LHCN-M2 (cell line): ENCODE measurements around the gene OR4C45. TPM values are rescaled to one million over a fixed set of nuclear protein-coding genes. Genes with fewer than 3 reads are reported as not detected.
"Not testable (repeated sequence)": the region's sequence is repeated elsewhere in the genome, so short reads cannot be mapped to it uniquely, and the experiment has no call there.

Experiments
- DNase-seq: peaks from one replicate; pipeline ENCODE4 v3.0.0-alpha.2; 2012; ENCODE audit warnings: low read depth
- polyA plus RNA-seq: library from polyadenylated mRNA; unstranded; fragments of >200 nt; gene quantifications from one replicate; pipeline ENCODE4 v1.2.1, GENCODE V29; 2012; ENCODE audit warnings: missing spikeins
- total RNA-seq: library from RNA; depleted of rRNA; stranded (reverse); fragments of >200 nt; gene quantifications from 2 replicates; pipeline ENCODE4 v1.2.3, GENCODE V29; 2014; rRNA removed

OR4C45 gene
- total RNA-seq: not detected in 2 replicates
- not detected for polyA plus RNA-seq

DNA sequence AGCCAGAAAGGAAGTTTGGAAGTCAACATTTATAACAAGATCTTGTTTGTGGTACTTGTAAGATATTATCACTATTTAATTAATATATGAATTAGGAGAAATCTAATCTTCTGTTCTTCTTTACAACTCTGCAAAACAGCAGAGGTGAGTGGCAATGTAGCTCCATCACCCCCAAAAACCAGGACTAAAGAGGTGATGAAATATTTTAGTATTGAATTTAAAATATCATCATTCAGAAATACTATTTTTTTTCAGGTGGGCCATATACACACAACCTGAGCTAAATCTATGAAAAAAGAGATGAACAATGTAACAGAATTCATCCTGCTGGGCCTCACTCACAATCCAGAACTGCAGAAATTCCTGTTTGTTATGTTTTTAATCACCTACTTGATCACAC is at the start of gene OR4C45:
OR4C45 (plus strand) TSS at position 301 of the 400 bp plus-strand sequence.
- DNase-seq: no peak

DNA sequence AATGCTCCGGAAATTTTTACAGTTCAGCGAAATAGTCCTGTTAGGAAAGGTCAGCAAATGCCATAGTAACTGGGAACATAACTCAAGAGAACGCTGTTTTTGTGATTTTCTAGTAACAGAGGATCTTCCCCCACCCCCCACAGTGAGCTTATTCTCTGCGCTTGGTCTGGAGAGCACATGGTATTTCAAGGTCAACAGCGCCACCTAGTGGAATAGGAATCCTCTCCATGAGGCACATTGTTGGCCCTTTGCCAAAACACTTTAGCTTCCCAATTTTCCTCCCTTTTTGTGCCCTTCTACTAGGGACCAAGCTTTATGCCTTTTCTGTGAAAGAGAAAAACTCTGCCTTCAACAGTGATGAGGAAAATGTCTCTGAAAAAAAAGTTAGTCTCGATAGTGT is 37.1 kb upstream of the OR4C45 start:
- DNase-seq: peak; percentile 44

DNA sequence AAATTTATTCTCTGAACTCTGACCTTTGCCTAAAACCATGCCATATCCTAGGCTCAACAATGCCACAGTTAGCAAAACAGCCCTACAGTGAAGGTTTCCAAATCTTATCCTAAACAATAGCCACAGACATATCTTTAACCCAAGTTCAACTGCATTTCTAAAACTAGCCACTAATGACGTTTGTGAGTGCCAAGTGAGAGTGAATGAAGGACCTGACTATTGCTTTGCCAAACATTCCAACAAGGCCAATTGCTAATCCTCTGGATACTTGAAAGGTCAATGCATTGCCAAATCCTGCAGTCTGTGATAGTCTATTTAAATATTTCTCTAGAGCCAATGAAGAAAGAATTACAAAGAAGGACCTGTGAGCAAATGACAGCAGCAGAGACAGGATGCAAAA is 2.5 kb upstream of the OR4C45 start:
- DNase-seq: no peak

DNA sequence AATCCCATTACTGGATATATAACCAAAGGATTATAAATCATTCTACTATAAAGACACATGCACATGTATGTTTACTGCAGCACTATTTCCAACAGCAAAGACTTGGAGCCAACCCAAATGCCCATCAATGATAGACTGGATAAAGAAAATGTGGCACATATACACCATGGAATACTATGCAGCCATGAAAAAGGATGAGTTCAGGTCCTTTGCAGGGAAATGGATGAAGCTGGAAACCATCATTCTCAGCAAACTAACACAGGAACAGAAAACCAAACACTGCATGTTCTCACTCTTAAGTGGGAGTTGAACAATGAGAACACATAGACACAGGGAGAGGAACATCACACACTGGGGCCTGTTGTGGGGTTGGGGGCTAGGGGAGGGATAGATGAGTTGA is 3.6 kb downstream of the OR4C45 start:
- not testable (repeated sequence) for DNase-seq

DNA sequence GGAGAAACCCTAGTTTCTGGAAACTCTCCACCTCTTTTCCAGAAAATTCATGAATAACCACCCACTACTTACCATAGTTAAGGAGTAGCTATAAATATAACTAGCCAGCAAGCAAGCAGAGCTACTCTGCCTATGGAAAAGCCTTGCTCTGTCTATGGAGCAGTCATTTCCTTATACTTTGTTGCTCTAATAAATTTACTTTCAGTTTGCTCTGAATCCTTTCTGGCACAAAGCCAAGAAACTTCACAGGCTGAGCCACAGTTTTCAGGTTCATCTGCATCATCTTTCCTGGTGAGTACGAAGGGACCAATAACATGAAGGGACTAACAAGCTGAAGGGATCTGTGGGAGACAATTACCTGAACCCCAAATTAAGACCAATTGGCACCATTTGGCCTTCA is 4.6 kb downstream of the OR4C45 start:
- DNase-seq: no peak

DNA sequence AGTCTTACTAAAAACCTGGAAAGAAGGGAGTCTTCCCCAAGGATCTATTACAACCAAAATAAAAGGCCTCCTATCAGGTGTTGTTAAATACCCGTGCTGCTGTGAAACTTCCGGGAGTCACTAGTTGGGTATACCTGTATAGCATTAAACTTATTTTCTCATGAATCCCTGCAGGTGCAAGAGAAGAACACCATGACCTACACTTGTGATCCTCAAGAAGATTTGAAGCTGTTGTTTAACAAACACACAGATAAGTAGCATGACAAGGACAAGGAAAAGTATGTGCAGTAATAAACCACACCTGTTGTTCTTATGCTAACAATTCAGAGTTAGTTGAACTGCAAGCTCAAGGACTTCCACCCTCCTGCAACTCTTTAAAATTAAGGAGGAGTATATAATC is 12.0 kb downstream of the OR4C45 start:
- DNase-seq: no peak

DNA sequence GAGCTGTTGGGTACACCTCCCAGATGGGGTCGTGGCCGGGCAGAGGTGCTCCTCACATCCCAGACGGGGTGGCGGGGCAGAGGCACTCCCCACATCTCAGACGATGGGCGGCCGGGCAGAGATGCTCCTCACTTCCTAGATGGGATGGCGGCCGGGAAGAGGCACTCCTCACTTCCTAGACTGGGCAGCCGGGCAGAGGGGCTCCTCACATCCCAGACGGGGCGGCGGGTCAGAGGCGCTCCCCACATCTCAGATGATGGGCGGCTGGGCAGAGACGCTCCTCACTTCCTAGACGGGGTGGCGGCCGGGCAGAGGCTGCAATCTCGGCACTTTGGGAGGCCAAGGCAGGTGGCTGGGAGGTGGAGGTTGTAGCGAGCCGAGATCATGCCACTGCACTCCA is 30.4 kb downstream of the OR4C45 start:
- DNase-seq: not testable (repeated sequence)

DNA sequence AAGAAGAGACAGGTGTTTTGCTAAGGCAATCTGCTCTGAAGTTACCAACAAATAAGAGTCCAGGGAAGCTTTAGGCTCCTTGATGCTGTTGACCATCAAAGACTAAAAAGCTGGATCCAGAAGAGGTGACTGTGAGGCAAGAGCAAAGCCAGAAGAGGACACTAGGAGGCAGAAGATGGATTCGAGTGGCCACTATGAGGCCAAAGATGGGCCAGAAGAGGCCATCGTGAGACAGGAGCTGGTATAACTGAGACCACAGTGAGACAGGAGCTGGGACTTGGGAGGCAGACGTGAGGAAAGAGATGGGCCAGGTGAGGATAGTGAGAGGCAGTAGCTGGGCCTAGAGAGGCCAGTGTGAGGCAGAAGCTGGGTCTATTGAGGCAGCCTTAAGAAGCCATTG is 37.7 kb downstream of the OR4C45 start:
- DNase-seq: no peak

DNA sequence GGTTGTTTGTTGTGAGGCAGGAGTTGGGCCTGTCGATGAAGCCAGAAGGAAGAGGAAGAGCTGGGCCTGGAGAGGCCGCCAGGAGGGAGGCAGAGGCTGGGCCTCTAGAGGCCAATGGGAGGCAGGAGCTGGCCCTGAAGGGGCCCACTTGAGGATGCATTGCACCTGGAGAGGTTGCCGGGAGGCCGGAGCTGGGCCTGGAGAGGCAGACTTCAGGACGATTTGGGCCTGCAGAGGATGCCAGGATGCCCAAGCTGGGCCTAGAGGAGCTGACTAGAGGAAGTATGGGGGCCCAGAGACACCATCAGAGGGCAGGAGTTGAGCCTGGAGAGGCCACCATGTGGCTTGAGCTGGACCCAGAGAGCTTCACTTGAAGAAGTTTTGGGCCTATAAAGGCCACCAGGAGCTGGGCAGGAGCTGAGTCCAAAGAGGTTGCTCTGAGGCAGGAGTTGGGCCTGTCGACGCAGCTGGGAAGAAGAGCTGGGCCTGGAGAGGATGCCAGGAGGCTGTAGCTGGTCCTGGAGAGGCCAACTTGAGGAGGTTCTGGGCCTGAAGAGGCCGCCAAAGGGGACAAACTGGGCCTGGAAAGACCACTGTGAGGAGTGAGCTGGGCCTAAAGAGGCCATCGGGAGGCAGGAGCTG is 39.0 kb downstream of the OR4C45 start:
- DNase-seq: no peak

DNA sequence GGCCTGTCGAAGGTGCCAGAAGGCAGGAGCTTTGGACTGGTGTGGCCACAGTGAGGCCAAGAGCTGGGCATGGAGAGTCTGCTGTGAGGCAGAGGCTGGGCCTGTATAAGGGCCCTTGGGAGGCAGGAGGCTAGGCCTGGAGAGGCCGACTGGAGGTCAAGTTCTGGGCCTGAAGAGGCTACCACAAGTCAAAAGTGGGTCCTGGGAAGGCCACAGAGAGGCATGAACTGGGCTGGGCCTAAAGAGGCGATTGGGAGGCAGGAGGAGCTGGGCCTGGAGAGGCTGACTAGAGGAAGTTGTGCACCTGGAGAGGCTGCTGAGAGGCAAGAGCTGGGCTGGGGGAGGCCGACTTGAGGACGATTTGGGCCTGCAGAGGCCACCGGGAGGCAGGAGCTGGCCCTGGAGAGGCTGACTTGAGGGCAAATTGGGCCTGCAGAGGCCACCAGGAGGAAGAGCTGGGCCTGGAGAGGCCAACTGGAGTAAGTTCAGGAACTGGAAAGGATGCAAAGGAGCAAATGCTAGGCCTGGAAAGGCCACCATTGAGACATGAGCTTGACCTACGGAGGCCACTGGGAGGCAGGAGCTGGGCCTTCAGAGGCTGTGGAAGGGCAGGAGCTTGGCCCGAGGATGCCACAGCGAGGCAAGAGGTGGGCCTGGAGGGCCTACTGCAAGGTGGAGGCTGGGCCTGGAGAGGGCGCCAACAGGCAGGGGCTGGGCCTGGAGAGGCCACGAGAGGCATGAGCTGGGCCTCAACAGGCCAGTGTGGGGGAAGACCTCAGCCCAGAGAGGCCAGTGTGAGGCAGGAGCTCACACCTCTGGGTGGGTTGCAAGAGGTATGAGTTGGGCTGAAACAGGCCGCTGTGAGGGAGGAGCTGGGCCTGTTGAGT is 39.8 kb downstream of the OR4C45 start:
- no peak for DNase-seq

DNA sequence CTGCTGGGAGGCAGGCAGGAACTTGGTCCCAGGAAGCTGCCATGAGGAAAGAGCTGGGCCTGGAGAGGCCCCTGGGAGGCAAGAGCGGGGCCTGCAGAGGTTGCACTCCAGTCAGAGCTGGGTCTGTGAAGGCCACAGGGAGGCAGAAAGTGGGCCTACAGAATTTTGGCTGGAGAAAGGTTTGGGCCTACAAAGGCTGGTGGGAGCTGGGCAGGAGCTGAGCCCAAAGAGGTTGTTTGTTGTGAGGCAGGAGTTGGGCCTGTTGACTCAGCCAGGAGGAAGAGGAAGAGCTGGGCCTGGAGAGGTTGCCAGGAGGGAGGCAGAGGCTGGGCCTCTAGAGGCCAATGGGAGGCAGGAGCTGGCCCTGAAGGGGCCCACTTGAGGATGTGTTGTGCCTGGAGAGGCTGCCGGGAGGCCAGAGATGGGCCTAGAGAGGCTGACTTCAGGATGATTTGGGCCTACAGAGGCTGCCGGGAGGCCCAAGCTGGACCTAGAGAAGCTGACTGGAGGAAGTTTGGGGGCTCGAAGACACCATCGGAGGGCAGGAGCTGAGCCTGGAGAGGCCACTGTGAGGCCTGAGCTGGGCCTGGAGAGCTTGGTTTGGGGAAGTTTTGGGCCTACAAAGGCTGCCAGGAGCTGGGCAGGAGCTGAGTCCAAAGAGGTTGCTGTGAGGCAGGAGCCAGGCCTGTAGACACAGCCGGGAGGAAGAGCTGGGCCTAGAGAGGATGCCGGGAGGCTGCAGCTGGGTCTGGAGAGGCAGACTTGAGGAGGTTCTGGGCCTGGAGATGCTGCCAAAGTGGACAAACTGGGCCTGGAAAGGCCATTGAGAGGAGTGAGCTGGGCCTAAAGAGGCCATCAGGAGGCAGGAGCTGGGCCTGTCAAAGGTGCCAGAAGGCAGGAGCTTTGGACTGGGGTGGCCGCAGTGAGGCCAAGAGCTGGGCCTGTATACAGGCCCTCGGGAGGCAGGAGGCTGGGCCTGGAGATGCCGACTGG is 40.7 kb downstream of the OR4C45 start:
- DNase-seq: no peak

DNA sequence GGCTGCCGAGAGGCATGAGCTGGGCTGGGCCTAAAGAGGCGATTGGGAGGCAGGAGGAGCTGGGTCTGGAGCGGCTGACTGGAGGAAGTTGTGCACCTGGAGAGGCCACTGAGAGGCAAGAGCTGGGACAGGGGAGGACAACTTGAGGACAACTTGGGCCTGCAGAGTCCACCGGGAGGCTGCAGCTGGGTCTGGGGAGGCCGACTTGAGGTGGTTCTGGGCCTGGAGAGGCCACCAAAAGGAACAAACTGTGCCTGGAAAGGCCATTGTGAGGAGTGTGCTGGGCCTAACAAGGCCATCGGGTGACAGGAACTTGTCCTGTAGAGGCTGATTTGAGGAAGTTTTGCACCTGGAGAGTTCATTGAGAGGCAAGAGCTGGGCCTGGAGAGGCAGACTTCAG is 41.5 kb downstream of the OR4C45 start:
- no peak for DNase-seq

DNA sequence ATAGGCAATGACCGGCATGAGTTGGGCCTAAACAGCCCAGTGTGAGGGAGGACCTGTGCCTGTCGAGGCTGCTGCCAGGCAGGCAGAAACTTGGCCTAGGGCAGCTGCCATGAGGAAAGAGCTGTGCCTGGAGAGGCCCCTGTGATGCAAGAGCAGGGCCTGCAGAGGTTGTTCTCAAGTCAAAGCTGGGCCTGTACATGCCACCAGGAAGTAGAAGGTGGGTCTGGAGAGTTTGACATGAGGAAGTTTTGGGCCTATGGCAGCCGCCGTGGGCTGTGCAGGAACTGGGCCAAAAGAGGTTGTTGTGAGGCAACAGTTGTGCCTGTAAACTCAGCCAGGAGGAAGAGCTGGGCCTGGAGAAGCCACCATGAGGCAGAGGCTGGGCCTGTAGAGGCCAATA is 43.2 kb downstream of the OR4C45 start:
- DNase-seq: no peak

DNA sequence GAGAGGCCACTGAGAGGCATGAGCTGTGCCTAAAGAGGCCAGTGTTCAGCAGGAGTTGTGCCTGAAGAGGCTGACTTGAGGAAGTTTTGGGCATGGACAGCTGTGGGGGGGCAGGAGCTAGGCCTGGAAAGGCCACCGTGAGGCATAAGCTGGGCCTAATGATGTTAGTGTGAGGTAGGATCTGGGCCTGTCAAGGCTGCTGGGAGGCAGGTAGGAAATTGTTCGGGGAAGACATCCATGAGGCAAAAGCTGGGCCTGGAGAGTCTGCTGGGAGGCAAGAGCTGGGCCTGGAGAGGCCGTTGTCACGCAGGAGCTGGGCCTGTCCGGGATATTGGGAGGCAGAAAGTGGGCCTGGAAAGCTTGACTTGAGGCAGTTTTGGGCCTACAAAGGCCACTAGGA is 44.9 kb downstream of the OR4C45 start:
- DNase-seq: no peak

DNA sequence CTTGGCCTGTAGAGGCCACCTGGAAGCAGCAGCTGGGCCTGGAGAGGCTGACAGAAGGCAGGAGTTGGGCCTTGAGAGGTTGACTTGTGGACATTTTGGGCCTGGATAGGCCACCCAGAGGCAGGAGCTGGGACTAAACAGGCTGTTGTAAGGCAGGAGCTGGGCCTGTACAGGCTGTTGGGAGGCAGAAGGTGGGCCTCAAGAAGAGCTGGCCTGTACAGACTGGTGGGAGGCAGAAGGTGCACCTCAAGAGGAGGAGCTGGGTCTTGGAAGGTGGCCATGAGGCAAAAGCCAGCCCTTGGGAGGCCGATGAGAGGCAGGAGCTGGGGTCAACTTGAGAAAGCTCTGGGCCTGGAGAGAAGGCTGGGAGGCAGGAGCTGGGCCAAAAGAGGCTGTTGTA is 45.3 kb downstream of the OR4C45 start:
- DNase-seq: no peak

DNA sequence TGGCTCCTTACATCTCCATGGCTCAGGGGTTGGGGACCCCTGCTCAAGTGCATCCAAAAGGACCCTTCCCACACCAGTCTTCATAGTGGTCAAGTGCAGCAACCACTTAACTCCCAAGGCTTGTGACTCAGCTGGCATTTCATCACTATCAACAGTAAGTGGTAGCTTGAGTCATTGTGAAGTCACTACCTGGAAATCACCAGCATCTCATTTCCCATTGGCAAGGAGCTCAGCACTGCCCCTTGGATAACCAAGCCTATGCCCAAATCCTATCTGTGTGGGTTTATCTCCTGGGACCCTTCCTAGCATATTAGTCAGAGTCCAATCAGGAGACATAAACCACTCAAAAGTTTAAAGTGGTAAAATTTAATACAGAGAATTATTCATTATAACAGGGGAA is 46.3 kb downstream of the OR4C45 start:
- not testable (repeated sequence) for DNase-seq

DNA sequence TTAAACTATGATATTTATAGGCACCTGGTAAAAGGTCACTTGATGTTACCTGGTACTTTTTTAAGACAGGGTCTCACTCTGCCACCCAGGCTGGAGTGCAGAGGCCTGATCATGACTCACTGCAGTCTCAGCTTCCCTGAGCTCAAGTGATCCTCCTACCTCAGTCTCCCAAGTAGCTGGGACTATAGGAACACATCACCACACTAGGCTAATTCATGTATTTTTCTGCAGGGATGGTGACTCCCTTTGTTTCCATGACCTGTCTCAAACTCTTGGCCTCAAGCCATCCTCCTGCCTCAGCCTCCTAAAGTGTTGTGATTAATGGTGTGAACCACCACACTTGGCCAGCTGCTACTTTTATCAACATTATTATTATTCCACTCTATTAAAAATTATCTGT is 47.6 kb downstream of the OR4C45 start:
- DNase-seq: no peak

Other genes with a start within 250 kb of the OR4C45 start
- gene OR4C13, start 80.5 kb upstream of the OR4C45 start, total RNA-seq: not detected in 2 replicates
- gene OR4C12, start 50.3 kb upstream of the OR4C45 start, total RNA-seq: not detected in 2 replicates